HTR-8/SVneo (cell line): Measurements from ENCODE around the gene NEK6.
"Not testable (repeated sequence)": the region's sequence is repeated elsewhere in the genome, so short reads cannot be mapped to it uniquely, and the experiment has no call there.

ENCODE experiments used
- DNase-seq: peaks from one replicate; pipeline ENCODE4 v3.0.0; 2011; ENCODE audit warnings: low spot score, mixed read lengths; ENCODE audit not compliant: insufficient read length
- FAIRE-seq: peaks from 2 replicates; lab custom pipeline; 2011; peaks lifted over from hg19 to GRCh38; lab: Jason Lieb, UNC

NEK6 gene

GRCh38 chr9:124222918-124223720 is 34.6 kb upstream of the NEK6 start:
- DNase-seq (no peak), FAIRE-seq (no peak)

GRCh38 chr9:124225945-124226344 is 31.8 kb upstream of the NEK6 start:
- DNase-seq (no peak), FAIRE-seq (no peak)

GRCh38 chr9:124228516-124228915 is 29.2 kb upstream of the NEK6 start:
- no peak for FAIRE-seq
- no peak for DNase-seq

GRCh38 chr9:124231095-124231737 is 26.5 kb upstream of the NEK6 start:
- FAIRE-seq (no peak), DNase-seq (no peak)

GRCh38 chr9:124238546-124239140 is 19.1 kb upstream of the NEK6 start:
- FAIRE-seq (no peak), DNase-seq (no peak)

GRCh38 chr9:124239249-124240073 is 18.3 kb upstream of the NEK6 start:
- DNase-seq (no peak), FAIRE-seq (no peak)

GRCh38 chr9:124242331-124243194 is 15.2 kb upstream of the NEK6 start:
- FAIRE-seq (no peak), DNase-seq (no peak)

- FAIRE-seq, DNase-seq: not testable (repeated sequence)
Measured at GRCh38 chr9:124247393-124247792, 10.4 kb upstream of the NEK6 start.

GRCh38 chr9:124248066-124248465 is 9.7 kb upstream of the NEK6 start:
- DNase-seq (no peak), FAIRE-seq (no peak)

GRCh38 chr9:124248960-124249359 is 8.8 kb upstream of the NEK6 start:
- no peak for FAIRE-seq
- no peak for DNase-seq

GRCh38 chr9:124251204-124251603 is 6.5 kb upstream of the NEK6 start:
- no peak for DNase-seq
- FAIRE-seq: no peak

- FAIRE-seq: no peak
- DNase-seq: peak; percentile 56
Measured at GRCh38 chr9:124251605-124252378, 6.0 kb upstream of the NEK6 start.

- FAIRE-seq, DNase-seq: not testable (repeated sequence)
Measured at GRCh38 chr9:124252878-124253277, 4.9 kb upstream of the NEK6 start.

GRCh38 chr9:124254261-124254682 is 3.5 kb upstream of the NEK6 start:
- FAIRE-seq: no peak
- DNase-seq: no peak

GRCh38 chr9:124255222-124255621 is 2.5 kb upstream of the NEK6 start:
- no peak for FAIRE-seq

GRCh38 chr9:124256517-124257069 is 1.2 kb upstream of the NEK6 start:
- DNase-seq (no peak), FAIRE-seq (no peak)

More at GRCh38 chr9:124255222-124255621, 2.5 kb upstream of the NEK6 start:
- DNase-seq: no peak

- no peak for DNase-seq
- no peak for FAIRE-seq
Measured at GRCh38 chr9:124257070-124257843, 492 bp upstream of the NEK6 start.
